Mucosa of gallbladder (tissue), 1 donor: ENCODE results near the gene GARIN6. TPM values are rescaled to one million over a fixed set of nuclear protein-coding genes. Genes with fewer than 3 reads are reported as not detected.
"Not testable (repeated sequence)": the region's sequence is repeated elsewhere in the genome, so short reads cannot be mapped to it uniquely, and the experiment has no call there.

Source experiments
- DNase-seq: peaks from one replicate; pipeline ENCODE4 v3.0.0-alpha.2; 2020; ENCODE audit warnings: low spot score
- total RNA-seq: library from RNA; stranded (reverse); gene quantifications from one replicate; pipeline ENCODE4 v1.2.1, GENCODE V29; 2021
- donor health status: DM: no; HTN: no; CAD: no.

Gene GARIN6
- total RNA-seq, result not detected

GRCh38 chr12:99647453-99647852 is at the start of gene GARIN6:
GARIN6 (plus strand) TSS chr12:99647753; CDS start chr12:99648175, 422 bp downstream.
- DNase-seq, result no peak

GRCh38 chr12:99598785-99599184 is 48.8 kb upstream of the GARIN6 start:
- no peak for DNase-seq

- DNase-seq, result no peak
These were observed 47.2 kb upstream of the GARIN6 start for GRCh38 chr12:99600388-99600787.

GRCh38 chr12:99609455-99610181 is 37.9 kb upstream of the GARIN6 start:
- DNase-seq, result no peak

GRCh38 chr12:99611117-99611516 is 36.4 kb upstream of the GARIN6 start:
- DNase-seq, result no peak

- DNase-seq, result no peak
These were observed 36.0 kb upstream of the GARIN6 start for GRCh38 chr12:99611599-99611998.

- DNase-seq, result no peak
These were observed 28.9 kb upstream of the GARIN6 start for GRCh38 chr12:99618657-99619056.

GRCh38 chr12:99619389-99620158 is 28.0 kb upstream of the GARIN6 start:
- peak; percentile 19 for DNase-seq

- DNase-seq, result no peak
These were observed 27.4 kb upstream of the GARIN6 start for GRCh38 chr12:99620159-99620479.

- DNase-seq, result not testable (repeated sequence)
These were observed 23.0 kb upstream of the GARIN6 start for GRCh38 chr12:99624591-99624990.

GRCh38 chr12:99627459-99627858 is 20.1 kb upstream of the GARIN6 start:
- DNase-seq, result no peak

- DNase-seq, result no peak
These were observed 2.9 kb upstream of the GARIN6 start for GRCh38 chr12:99644629-99645028.

GRCh38 chr12:99648183-99648582 is 630 bp downstream of the GARIN6 start:
- DNase-seq, result no peak

GRCh38 chr12:99649551-99649950 is 2.0 kb downstream of the GARIN6 start:
- no peak for DNase-seq

GRCh38 chr12:99658671-99659349 is 11.3 kb downstream of the GARIN6 start:
- DNase-seq, result no peak

- DNase-seq, result no peak
These were observed 23.1 kb downstream of the GARIN6 start for GRCh38 chr12:99670635-99671034.

- no peak for DNase-seq
These were observed 32.7 kb downstream of the GARIN6 start for GRCh38 chr12:99680276-99680675.

- DNase-seq, result no peak
These were observed 38.6 kb downstream of the GARIN6 start for GRCh38 chr12:99686142-99686541.

GRCh38 chr12:99695050-99695449 is 47.5 kb downstream of the GARIN6 start:
- DNase-seq, result no peak
